Measurements from ENCODE around the gene ITIH1. TPM values are rescaled to one million over a fixed set of nuclear protein-coding genes. Genes with fewer than 3 reads are reported as not detected.
"Not testable (repeated sequence)": the region's sequence is repeated elsewhere in the genome, so short reads cannot be mapped to it uniquely, and the experiment has no call there.

ITIH1 gene
- total and polyA plus RNA-seq, 2 experiments from 2014 or later, result not detected

DNA sequence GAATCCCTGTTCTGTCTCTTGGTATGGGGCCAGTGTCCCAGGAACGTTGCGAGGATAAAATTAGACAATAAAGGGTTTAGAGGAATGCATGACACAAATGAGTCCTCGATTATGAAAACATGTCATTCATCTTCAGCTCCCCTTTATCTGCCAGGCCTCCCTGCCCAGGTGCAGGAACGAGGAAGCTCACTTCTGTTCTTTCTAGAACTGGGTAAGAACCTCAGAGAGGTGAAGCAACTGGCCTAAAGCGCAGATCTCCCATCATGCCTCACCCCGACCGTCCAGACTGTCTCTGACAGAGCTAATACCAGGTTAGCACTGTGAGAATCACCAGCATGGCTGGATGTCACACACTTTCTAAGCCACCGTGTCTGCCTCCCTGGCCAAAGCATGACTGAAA, 1.5 kb upstream of the ITIH1 start:
- Histone ChIP-seq H4K20me1 (ENCODE audit: insufficient read depth) (no peaks in the 10 kb centered on the region), H3K4me3 (no peak overlapping the region), H3K27ac (no peak overlapping the region), H3F3A (ENCODE audit: insufficient read depth) (no peaks in the 10 kb centered on the region), H3K9ac (no peak overlapping the region), H3K36me3 (ENCODE audit: low read depth) (no peaks in the 10 kb centered on the region), H3K4me2 (ENCODE audit: unreplicated experiment) (no peak overlapping the region), H3K27me3 (replicated peaks; ENCODE audit: insufficient read depth) (no peaks in the 10 kb centered on the region), H3K9me2 (ENCODE audit: insufficient read depth) (no peaks in the 10 kb centered on the region), H3K9me3 (ENCODE audit: low read depth) (no peaks in the 10 kb centered on the region), H3K4me1 (ENCODE audit: insufficient read depth) (no peaks in the 10 kb centered on the region), H3K79me2 (ENCODE audit: insufficient read depth) (no peaks in the 10 kb centered on the region), H2AFZ (no peak overlapping the region)
- no peak for TF ChIP-seq EZH2phosphoT487 (IDR thresholded peaks at IDR 0.05; ENCODE audit: insufficient read depth, low read depth)
- in situ Hi-C loops (cut with MboI), result no loop called here
- 47 to 54% methylated on average over 8 of the region's 8 CpGs for WGBS, 2 experiments (ENCODE audit: low coverage in 1 of 2, low lambda C conversion rate in 2 of 2, missing lambda C conversion rate in 2 of 2)
- DNase-seq, result no peak

DNA sequence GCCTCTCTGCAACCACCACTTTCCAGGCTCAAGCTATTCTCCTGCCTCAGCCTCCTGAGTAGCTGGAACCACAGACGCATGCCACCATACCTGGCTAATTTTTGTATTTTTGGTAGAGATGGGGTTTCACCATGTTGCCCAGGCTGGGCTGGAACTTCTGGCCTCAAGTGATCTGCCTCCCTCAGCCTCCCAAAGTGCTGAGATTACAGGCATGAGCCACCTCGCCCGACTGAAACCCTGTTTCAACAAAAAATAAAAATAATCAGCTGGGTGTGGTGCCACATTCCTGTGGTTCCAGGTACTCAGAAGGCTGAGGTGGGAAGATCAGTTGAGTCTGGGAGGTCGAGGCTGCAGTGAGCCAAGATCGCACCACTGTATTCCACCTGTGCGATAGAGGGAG, 913 bp upstream of the ITIH1 start:
- H4K20me1 ChIP-seq (ENCODE audit: insufficient read depth); H3K36me3 ChIP-seq (ENCODE audit: low read depth); H3F3A ChIP-seq (ENCODE audit: insufficient read depth); H3K27ac ChIP-seq; H2AFZ ChIP-seq; H3K79me2 ChIP-seq (ENCODE audit: insufficient read depth); H3K9me2 ChIP-seq (ENCODE audit: insufficient read depth); H3K4me3 ChIP-seq; H3K4me1 ChIP-seq (ENCODE audit: insufficient read depth); H3K27me3 ChIP-seq (replicated peaks; ENCODE audit: insufficient read depth); DNase-seq; H3K4me2 ChIP-seq (ENCODE audit: unreplicated experiment); H3K9ac ChIP-seq; H3K9me3 ChIP-seq (ENCODE audit: low read depth); in situ Hi-C loops (cut with MboI): not testable (repeated sequence)
- 78 to 82% methylated on average over 6 of the region's 6 CpGs for WGBS, 2 experiments (ENCODE audit: low coverage in 1 of 2, low lambda C conversion rate in 2 of 2, missing lambda C conversion rate in 2 of 2)

DNA sequence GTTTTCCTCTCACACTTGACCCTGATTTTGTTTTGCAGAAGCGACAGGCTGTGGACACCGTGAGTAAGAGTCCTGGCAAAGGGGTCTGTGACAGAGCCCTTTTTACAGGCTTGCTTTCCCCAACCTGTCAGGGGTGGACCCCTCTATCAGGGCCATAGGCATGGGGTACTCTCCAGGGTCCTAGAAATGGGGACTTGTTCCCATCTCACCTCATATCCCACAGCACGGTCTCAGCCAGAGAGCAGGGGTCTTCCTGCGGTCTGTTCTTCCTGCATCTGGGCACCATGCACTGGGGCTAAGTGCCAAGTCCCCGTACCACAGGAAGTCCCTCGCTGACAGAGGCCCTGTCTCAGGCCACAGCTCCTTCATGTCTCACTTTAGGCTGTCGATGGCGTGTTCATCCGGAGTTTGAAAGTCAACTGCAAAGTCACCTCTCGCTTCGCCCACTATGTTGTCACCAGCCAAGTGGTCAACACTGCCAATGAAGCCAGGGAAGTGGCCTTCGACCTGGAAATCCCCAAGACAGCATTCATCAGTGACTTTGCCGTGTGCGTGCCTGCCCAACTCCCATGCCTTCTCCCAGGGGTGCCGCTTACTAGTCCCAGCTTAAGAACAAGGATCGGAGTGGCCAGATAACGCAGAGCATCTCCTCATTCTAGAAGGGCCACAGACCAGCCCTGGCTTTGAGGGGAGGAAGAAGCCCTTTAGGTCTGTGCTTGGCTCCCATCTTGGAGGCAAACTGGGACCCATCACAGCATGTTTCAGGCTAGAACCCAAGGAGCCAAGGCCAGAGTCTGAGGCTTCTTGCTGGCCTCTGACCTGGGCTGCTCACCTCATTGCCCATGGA, 783 bp downstream of the ITIH1 start:
- Histone ChIP-seq H3F3A (ENCODE audit: insufficient read depth) (no peaks in the 10 kb centered on the region), H3K9me2 (ENCODE audit: insufficient read depth) (no peaks in the 10 kb centered on the region), H3K4me1 (ENCODE audit: insufficient read depth) (no peaks in the 10 kb centered on the region), H3K9ac (no peak overlapping the region), H3K36me3 (ENCODE audit: low read depth) (no peaks in the 10 kb centered on the region), H3K27me3 (replicated peaks; ENCODE audit: insufficient read depth) (0 out of 2 replicates have a peak, but pooled peaks cover 8% of the 10 kb centered on the region), H3K27ac (no peak overlapping the region), H3K79me2 (ENCODE audit: insufficient read depth) (no peaks in the 10 kb centered on the region), H3K4me3 (no peak overlapping the region), H4K20me1 (ENCODE audit: insufficient read depth) (no peaks in the 10 kb centered on the region), H2AFZ (no peak overlapping the region), H3K9me3 (ENCODE audit: low read depth) (no peaks in the 10 kb centered on the region), H3K4me2 (ENCODE audit: unreplicated experiment) (no peak overlapping the region)
- WGBS, 2 experiments (ENCODE audit: low coverage in 1 of 2, low lambda C conversion rate in 2 of 2, missing lambda C conversion rate in 2 of 2), result 49 to 53% methylated on average over 17 of the region's 17 CpGs
- no peak for DNase-seq
- in situ Hi-C loops (cut with MboI), result no loop called here
- TF ChIP-seq EZH2phosphoT487 (IDR thresholded peaks at IDR 0.05; ENCODE audit: insufficient read depth, low read depth) (no peak), EZH2 (IDR thresholded peaks at IDR 0.05; ENCODE audit: insufficient read depth, poor library complexity, severe bottlenecking) (no peak)

DNA sequence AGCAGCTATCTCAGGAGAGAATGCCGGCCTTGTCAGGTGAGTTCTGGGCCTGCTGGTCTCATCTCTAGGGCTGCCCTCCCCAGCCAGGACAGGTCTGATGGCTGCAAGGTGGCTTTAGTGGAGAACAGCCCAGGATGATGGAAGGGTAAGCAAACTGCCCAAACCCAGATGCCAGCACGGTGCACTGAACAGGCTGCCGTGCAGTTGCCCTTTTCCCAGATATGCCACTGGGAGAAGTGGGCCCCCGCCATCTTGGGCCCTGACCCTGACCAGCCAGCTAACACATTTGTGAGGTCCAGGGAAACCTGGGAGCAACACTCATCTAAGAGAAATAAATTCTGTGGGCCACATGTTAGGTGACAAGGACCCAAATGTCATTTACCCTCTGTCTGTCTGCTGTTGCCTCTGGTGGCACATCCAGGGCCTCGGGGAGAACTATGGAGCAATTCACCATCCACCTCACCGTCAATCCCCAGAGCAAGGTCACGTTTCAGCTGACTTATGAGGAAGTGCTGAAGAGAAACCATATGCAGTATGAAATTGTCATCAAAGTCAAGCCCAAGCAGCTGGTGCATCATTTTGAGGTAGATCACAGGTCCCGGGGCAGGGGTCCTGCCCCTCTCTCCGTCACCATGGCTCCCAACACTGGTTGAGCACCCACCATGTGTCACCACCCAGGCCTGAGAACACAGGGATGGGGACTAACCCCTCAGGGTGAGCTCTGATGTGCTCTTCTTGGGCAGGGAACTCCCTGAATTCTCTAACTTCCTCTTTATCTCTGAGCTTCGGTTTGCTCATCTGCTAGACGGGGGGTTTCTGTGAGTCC, 1.8 kb downstream of the ITIH1 start:
- no peaks in the 10 kb centered on the region for H4K20me1 ChIP-seq (ENCODE audit: insufficient read depth)
- no peaks in the 10 kb centered on the region for H3K4me1 ChIP-seq (ENCODE audit: insufficient read depth)
- H2AFZ ChIP-seq, result no peak overlapping the region
- in situ Hi-C loops (cut with MboI), result no loop called here
- WGBS, 2 experiments (ENCODE audit: low coverage in 1 of 2, low lambda C conversion rate in 2 of 2, missing lambda C conversion rate in 2 of 2), result 45 to 52% methylated on average over 11 of the region's 11 CpGs
- H3K9me3 ChIP-seq (ENCODE audit: low read depth), result no peaks in the 10 kb centered on the region
- H3K9ac ChIP-seq, result no peak overlapping the region
- no peaks in the 10 kb centered on the region for H3K36me3 ChIP-seq (ENCODE audit: low read depth)
- H3F3A ChIP-seq (ENCODE audit: insufficient read depth), result no peaks in the 10 kb centered on the region
- H3K27me3 ChIP-seq (replicated peaks; ENCODE audit: insufficient read depth), result 0 out of 2 replicates have a peak, but pooled peaks cover 8% of the 10 kb centered on the region
- H3K9me2 ChIP-seq (ENCODE audit: insufficient read depth), result no peaks in the 10 kb centered on the region
- DNase-seq, result no peak
- TF ChIP-seq EZH2phosphoT487 (IDR thresholded peaks at IDR 0.05; ENCODE audit: insufficient read depth, low read depth) (no peak), EZH2 (IDR thresholded peaks at IDR 0.05; ENCODE audit: insufficient read depth, poor library complexity, severe bottlenecking) (no peak)
- H3K79me2 ChIP-seq (ENCODE audit: insufficient read depth), result no peaks in the 10 kb centered on the region
- no peak overlapping the region for H3K4me3 ChIP-seq
- H3K4me2 ChIP-seq (ENCODE audit: unreplicated experiment), result no peak overlapping the region
- H3K27ac ChIP-seq, result no peak overlapping the region

Data from GM23248 (cell line).